Measurements from ENCODE around the gene CD72.
"Not testable (repeated sequence)": the region's sequence is repeated elsewhere in the genome, so short reads cannot be mapped to it uniquely, and the experiment has no call there.

The CD72 gene

DNA sequence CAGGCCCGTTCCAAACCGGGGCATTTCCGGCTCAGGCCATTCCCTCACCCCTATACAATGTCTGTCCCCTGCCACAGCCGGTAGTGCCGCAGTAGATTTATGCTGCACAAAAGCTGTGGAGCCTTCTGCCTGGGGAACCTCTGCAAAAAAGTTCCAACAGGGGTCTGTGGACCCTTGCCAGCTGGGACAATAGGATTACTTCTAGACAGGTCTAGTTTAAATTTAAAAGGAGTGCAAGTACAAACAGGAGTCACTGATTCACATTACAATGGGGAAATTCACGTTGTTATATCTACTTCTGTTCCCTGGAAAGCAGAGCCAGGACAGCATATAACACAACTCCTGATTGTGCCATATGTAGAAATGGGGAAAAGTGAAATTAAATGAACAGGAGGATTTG lies 34.7 kb downstream of the CD72 start:
- DNase-seq: not testable (repeated sequence)

DNA sequence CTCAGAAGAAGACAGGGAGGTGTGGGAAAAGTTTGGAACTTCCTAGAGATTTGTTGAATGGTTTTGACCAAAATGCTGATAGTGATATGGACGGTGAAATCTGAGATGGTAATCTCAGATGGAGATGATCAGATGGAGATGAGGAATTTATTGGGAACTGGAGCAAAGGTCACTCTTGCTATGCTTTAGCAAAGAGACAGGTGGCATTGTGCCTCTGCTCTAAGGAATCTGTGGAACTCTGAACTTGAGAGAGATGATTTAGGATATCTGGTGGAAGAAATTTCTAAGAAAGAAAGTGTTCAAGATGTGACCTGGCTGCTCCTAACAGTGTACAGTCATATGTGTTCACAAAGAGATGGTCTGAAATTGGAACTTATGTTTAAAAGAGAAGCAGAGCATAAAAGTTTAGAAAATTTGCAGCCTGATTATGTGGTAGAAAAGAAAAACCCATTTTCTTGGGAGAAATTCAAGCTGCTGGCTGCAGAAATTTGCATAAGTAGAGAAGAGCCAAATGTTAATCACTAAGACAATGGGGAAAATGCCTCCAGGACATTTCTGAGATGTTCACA lies 38.5 kb downstream of the CD72 start:
- DNase-seq: not testable (repeated sequence)

DNA sequence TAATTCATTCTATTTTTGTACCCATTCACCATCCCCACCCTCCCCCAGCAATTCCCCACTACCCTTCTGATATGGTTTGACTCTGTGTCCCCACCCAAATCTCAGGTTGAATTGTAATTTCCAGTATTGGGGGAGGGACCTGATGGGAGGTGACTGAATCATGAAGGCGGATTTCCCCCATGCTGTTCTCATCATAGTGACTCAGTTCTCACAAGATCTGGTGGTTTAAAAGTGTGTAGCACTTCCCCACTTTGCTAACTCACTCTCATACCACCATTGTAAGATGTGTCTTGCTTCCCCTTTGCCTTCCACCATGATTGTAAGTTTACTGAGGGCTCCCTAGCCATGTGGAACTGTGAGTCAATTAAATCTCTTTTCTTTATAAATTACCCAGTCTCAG lies 39.1 kb downstream of the CD72 start:
- DNase-seq: no peak

DNA sequence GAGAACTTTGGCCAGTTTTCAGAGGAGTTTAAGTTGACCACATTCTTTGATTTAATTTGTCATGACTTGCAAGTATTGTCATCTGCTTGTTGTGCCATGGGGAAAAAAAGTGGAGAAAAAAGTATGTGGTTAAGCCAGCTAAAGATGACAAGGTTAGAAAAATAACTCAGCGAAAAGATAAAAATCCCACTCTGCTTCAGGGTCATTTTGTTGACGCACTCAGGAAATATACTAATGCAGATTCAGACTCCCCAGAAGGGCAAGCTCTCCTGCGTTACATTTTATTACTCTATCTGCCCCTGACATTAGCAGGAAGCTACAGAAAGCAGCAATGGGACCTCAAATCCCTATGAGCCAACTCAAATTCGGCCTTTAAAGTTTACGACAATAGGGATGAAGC lies 40.7 kb downstream of the CD72 start:
- DNase-seq: no peak

DNA sequence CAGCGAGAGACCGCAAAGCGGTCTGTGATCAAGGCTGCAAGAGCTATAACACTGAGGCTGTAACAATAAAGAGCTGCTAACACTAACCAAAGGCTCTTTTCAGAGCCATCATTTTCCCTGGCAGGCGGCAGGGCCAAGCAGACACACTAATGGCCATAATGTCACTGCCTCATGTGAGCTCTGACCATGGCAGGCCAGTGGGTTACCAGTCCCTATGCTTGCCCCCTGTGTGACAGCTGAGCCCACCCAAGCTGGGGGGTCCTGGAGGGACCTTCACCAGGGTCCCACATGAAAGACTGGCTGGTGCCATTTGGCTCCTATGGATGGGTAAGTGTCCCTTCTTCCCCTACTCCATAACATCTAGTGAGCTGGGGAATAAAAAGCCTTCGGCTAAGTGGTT lies 42.7 kb downstream of the CD72 start:
- no peak for DNase-seq

DNA sequence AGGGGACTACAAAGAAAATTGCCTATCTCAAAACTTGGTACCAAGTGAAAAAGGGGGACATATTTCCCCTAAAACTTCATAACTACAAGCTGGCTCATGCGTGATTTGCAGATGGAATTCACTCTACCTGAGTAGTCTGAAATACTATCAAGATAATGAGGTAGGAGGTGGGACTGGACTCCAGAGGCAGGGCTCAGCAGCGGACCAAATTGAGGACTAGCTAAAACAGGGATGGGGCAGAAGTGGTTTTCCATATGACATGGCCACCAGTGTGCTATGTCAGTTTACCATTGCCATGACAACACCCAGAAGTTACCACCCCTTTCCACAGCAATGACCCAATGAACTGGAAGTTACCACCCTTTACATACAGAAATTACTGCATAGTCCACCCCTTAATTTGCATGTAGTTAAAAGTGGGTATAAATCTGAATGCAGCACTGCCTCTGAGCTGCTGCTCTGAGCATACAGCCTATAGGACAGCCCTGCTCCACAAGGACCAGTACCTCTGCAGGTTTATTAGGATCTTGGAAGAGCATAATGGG lies 43.6 kb downstream of the CD72 start:
- no peak for DNase-seq

DNA sequence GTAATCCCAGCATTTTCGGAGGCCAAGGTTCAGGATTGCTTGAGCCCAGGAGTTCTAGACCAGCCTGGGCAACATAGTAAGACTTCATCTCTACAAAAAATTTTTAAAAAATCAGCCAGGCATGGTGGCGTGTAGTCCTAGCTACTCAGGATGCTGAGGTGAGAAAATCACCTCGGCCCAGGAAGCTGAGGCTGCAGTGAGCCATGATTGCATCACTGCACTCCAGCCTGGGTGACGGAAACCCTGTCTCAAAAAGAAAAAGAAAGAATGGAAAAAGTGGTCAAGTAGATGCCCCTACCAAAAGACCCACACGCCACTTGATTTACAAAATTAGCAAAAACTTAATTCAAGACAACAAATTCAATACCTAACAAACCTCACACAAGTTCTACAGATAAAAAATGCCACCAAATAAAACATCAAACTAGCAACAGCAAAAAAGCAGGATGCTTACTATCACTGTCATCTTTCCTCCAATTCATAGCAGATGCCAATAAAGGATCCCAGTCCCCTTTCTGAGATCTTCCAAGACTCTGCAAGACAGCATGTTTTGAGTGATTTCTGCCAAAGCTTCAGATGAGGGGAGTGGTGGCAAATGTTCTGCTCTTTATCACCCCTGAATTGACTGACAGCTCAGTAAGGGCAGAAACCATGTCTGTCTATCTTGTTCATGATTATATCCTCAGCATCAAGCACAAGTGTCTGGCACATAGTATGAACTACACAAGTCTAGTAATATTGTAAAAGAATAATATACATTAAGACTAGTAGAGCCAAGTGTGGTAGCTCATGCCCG lies 47.3 kb downstream of the CD72 start:
- no peak for DNase-seq

DNA sequence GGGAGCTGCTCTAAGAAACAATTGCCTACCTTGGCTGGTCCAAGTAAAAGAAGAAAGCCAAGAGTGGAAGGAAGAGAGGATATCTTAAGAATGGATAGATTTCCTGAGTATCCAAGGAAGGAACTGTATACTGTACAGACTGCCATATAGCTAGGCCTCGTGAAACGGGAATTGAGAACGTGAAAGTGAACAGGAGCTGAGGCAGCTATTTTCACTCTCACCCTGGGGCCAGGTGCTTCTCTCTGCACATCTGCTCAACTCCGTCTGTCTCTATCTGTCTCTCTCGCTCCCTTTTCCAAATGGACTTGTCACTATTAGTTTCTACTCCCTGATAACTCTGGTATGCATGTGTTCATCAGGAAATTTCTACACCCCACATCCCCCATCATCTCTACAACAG lies 49.0 kb downstream of the CD72 start:
- DNase-seq: no peak

DNA sequence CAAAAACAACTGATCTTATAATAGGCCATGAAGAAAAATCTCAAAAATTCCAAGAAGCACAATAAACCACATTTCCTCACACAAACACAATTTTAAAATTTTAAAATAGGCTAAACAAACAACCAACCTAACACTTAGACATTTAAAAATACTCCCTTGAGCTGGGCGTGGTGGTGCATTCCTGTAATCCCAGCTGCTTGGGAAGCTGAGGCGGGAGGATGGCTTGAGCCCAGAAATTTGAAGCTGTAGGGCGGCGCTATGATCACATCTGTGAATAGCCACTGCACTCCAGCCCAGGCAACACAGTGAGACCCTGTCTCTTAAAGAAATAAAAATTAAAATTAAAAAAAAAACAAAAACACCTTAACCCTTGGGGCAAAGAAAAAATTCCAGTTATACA lies 50.0 kb downstream of the CD72 start:
- DNase-seq: no peak

DNA sequence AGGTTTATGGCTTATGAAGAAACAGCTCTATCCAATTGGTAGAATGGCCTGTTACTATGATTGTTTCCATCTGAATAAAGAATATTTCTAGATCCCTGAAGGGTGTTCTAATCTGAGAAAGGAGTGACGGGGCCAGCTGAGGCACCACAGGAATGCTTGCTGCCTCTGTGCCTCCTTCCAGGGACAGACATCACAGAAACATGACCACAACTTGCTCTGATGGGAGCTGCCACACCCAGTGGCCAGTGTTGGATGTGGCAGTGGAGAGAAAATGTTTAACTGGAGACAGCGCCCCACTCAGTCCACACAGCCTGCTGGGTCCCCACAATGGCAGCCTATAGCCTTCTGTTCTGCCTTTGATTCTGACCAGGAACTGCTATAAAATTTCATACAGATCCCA lies 51.8 kb downstream of the CD72 start:
- no peak for DNase-seq

DNA sequence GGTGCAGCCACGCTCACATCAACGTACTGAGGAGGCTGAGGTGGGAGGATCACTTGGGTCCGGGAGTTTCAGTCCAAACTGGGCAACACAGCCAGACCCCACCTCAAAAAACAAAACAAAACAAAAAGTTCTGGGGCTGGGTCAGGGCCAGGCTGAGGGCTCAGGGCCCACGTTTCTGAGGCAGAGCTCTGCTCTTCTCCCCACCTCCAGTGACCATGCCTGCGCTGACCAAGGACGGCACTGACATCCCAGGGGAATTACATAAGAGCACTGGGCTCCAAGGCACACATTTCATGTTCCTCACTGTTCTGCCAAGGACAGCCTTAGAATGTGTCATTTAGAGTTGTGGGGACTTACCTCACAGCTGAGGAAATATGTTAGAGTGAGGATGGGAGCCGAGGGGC lies 53.6 kb downstream of the CD72 start:
- DNase-seq: no peak

DNA sequence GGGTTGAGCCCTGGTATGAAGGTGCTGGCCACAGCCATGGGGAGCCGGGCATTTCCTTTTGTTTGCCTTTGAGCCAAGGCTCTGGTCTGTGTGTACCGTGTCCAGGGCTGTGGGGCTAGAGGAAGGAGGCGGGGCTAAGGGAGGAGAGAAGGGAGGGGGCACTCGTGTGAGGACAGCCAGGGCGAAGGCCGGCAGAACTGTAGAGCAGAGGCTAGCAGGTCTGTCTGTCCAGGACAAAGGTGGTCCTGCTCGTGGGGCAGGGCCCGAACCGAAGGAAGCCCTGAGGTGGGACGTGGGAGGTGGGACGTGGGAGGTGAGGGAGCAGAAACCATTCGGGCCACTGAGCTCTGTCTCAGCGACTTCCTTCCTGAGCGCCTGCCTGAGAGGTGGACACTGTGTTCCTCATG lies 54.4 kb downstream of the CD72 start:
- no peak for DNase-seq

DNA sequence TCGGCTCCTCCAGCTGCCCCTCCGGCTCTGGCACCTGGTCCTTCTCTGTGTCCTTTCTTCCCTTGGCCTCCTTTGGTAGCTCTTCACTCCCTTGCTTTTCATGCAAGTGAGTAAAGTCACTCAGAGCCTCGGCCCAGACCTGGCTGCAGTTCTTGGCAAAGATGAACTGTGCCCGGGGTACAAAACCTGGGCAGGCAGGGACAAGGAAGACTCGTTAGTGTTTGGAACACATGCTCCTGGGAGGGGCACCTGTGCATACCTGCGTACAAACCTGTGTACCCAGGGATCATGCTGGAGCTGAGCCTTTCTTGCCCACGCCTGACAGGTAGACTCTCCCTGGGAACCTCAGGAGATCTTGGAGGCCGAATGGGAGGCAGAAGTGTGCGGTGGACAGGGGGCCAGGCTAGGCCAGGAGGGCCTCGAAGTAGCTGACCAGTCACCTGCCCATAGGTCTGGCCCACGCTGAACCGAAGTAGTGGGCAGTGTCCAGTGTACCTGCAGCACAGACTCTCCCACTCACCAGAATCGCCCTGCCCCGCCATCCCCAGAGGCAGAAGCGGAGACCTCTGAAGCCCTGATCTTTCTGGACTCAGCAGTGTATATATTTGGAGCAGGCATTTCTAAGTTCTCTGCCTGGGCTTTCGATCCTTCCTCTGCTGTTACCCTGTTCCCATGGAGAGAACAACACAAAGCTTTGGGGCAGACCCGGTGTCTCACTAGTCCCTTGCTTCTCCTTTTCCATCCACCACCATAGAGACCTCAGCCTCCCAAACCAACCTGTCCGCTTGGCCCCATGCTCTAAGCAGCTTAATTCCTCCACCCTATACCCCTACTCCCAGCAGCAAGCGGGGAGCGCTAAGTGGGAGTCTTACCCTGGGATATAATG lies 55.1 kb downstream of the CD72 start:
- no peak for DNase-seq

DNA sequence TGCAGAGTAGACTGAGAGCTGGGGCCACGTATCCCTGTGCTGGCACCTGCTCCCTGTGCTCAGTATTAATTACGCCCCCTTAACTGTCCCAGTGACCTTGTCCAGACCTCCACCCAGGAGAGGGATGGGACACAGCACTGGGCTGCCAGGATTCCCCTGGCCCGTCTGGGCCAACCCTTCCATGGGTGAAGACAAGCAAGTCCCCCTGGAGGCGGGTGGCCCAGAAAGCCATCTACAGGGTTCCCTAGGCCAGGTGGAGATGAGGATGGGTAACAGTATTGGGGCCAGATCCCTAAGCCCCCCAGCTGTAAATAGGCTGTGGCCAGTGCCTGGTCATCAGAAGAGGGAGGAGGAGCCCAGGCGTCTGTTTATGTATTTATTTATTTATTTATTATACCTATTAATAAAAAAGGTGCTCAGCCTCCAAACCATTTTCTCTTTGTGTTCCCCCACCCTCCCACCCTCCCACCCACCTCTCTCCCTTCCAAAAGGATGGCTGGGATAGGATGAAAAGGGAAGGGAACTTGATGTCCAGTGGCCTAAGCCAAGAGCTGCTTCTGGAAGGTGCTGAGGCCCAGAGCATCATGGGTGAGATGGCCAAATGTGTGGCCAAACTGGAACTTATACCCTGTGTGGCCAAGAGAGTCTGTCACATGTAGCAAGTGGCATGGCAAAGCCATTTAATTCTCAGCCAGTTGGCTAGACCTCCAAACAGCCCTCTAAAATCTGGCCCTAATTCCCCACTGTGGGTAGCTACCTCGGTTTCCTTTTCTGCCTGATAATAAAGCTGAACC lies 56.5 kb downstream of the CD72 start:
- DNase-seq: no peak

DNA sequence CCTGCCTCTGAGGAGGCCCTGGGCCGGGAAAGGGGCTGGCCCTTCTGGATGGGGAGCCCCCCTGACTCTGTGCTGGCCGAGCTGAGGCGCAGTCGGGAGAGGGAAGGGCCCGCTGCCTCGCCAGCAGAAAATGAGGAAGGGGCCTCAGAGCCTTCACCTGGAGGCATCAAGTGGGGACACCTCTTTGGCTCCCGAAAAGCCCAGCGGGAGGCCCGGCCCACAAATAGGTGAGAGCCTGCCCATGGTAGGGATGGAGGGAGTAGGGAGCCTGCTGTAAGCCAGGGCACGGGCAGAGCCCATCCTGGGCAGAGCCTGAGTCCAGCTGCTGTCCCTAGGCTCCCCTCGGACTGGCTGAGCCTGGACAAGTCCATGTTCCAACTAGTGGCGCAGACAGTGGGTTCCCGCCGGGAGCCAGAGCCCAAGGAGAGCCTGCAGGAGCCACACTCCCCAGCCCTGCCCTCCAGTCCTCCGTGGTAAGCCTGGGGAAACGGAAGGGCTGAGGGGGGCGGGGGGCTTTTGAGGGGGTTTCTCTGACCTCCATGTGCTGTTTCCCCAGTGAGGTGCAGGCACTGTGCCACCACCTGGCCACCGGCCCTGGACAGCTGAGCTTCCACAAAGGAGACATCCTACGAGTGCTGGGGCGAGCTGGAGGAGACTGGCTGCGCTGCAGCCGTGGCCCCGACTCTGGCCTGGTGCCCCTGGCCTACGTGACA lies 57.4 kb downstream of the CD72 start:
- DNase-seq: no peak
